GM12878 (cell line): Measurements from ENCODE around the gene CAMTA1. TPM values are rescaled to one million over a fixed set of nuclear protein-coding genes. Genes with fewer than 3 reads are reported as not detected.

Experiments used
- ATAC-seq: fragments of 200-7000 bp; cut with Tn5 transposase; 3 replicates; pipeline ENCODE4 v1.9.1; 2020; ENCODE audit warnings: mild to moderate bottlenecking, moderate library complexity
- BruUV-seq: library from RNA; stranded (reverse); fragments of 400-500 nt; replicated peaks from 2 replicates; lab custom pipeline; 2021; lab: Mats Ljungman, UMichigan
- CTCF ChIA-PET: fragments of 300-600 bp; sonication (Branson Sonifier 250); formaldehyde crosslinking; extraction: SDS; loops from one replicate; lab custom pipeline; 2021; ENCODE audit warnings: inconsistent platforms; lab: Yijun Ruan, JAX
- POLR2A ChIA-PET: fragments of 350-600 bp; formaldehyde crosslinking; extraction: SDS; loops from one replicate; lab custom pipeline; 2021; ENCODE audit warnings: inconsistent platforms; lab: Charles Lee
- RAD21 ChIA-PET: fragments of 300-600 bp; sonication (Branson Sonifier 250); formaldehyde crosslinking; loops from one replicate; lab custom pipeline; 2023; ENCODE audit warnings: antibody characterized with exemption; ENCODE audit not compliant: unreplicated experiment; lab: Charles Lee
- SMC1A ChIA-PET: fragments of 300-600 bp; sonication (Branson Sonifier 250); formaldehyde crosslinking; loops from one replicate; lab custom pipeline; 2023; ENCODE audit not compliant: unreplicated experiment, uncharacterized antibody; lab: Charles Lee
- DNase-seq: peaks from one replicate; pipeline ENCODE4 v3.0.0-alpha.2; 2011; ENCODE audit warnings: low read depth, low spot score
- FAIRE-seq: peaks from 3 replicates; lab custom pipeline; 2011; peaks lifted over from hg19 to GRCh38; lab: Jason Lieb, UNC
- H2AFZ ChIP-seq: 2 replicates; pipeline ENCODE4 v1.6.0; 2011; ENCODE audit warnings: low read depth, low read length, control low read depth; ENCODE audit not compliant: control insufficient read depth
- H3K27ac ChIP-seq: 2 replicates; pipeline ENCODE4 v1.5.1; 2011; ENCODE audit warnings: control low read depth; ENCODE audit not compliant: control insufficient read depth, insufficient read depth
- H3K27me3 ChIP-seq, 2 experiments: replicated peaks in 1 of 2; 2 replicates each; pipeline versions ENCODE4 v1.6.0 to v1.6.1; 2011; ENCODE audit warnings: low read length in 1 of 2; ENCODE audit not compliant: control insufficient read depth in 2 of 2, insufficient read depth in 2 of 2
- H3K36me3 ChIP-seq, 2 experiments: 2 replicates each; pipeline ENCODE4 v1.5.1; 2011; ENCODE audit warnings: low read length in 1 of 2; ENCODE audit not compliant: control insufficient read depth in 2 of 2, insufficient read depth in 2 of 2
- H3K4me1 ChIP-seq: 2 replicates; pipeline ENCODE4 v1.6.1; 2011; ENCODE audit warnings: mild to moderate bottlenecking, low read length, moderate library complexity, mixed read lengths; ENCODE audit not compliant: control insufficient read depth, insufficient read depth
- H3K4me2 ChIP-seq: 2 replicates; pipeline ENCODE4 v1.6.0; 2011; ENCODE audit warnings: control low read depth; ENCODE audit not compliant: control insufficient read depth, insufficient read depth
- H3K4me3 ChIP-seq: fragments of 200-600 bp; sonication (generic); 2 replicates; pipeline ENCODE4 v1.5.1; 2016
- H3K79me2 ChIP-seq: 2 replicates; pipeline ENCODE4 v1.6.0; 2011; ENCODE audit warnings: low read length; ENCODE audit not compliant: control insufficient read depth, insufficient read depth
- H3K9ac ChIP-seq: 2 replicates; pipeline ENCODE4 v1.8.0; 2011; ENCODE audit warnings: low read length, control low read depth, mixed read lengths; ENCODE audit not compliant: control insufficient read depth, insufficient read depth
- H3K9me3 ChIP-seq: replicated peaks from 3 replicates; pipeline ENCODE4 v1.5.1; 2011; ENCODE audit warnings: mild to moderate bottlenecking, low read length; ENCODE audit not compliant: control insufficient read depth, insufficient read depth
- H4K20me1 ChIP-seq: 2 replicates; pipeline ENCODE4 v1.6.0; 2011; ENCODE audit not compliant: control insufficient read depth, insufficient read depth
- CBFB ChIP-seq: IDR thresholded peaks from 2 replicates; pipeline ENCODE4 v1.6.1; 2016; ENCODE audit warnings: antibody characterized with exemption, low read depth
- CHD4 ChIP-seq: fragments of 200-600 bp; sonication (generic); IDR thresholded peaks from 2 replicates; pipeline ENCODE4 v1.6.1; 2016; ENCODE audit warnings: mild to moderate bottlenecking
- E2F8 ChIP-seq: fragments of 450-650 bp; IDR thresholded peaks from 2 replicates; pipeline ENCODE4 v1.6.1; 2018; ENCODE audit warnings: mild to moderate bottlenecking, low read depth, moderate library complexity; ENCODE audit not compliant: partially characterized antibody
- EGR1 ChIP-seq, 2 experiments: IDR thresholded peaks; 1 replicate in 1 of 2; 2 replicates in 1 of 2; pipeline ENCODE4 v1.6.1; 2011 to 2012; ENCODE audit warnings: low read depth in 2 of 2, low read length in 2 of 2, borderline replicate concordance in 1 of 2, mild to moderate bottlenecking in 1 of 2, moderate library complexity in 1 of 2
- EZH2 ChIP-seq: IDR thresholded peaks from 2 replicates; pipeline ENCODE4 v1.6.1; 2012; ENCODE audit warnings: low read depth, mild to moderate bottlenecking, control low read depth, inconsistent platforms, low read length, borderline replicate concordance; ENCODE audit not compliant: control insufficient read depth
- IKZF1 ChIP-seq: fragments of 450-650 bp; conservative IDR thresholded peaks from 2 replicates; pipeline ENCODE4 v1.6.1; 2017; ENCODE audit warnings: antibody characterized with exemption, mild to moderate bottlenecking
- IRF4 ChIP-seq: IDR thresholded peaks from 2 replicates; pipeline ENCODE4 v1.6.1; 2011; ENCODE audit warnings: low read depth, low read length
- JUNB ChIP-seq: IDR thresholded peaks from 2 replicates; pipeline ENCODE4 v1.6.1; 2016; ENCODE audit warnings: antibody characterized with exemption, mild to moderate bottlenecking
- KLF5 ChIP-seq: fragments of 450-650 bp; IDR thresholded peaks from 2 replicates; pipeline ENCODE4 v1.6.1; 2014; ENCODE audit warnings: mild to moderate bottlenecking; ENCODE audit not compliant: partially characterized antibody
- POU2F2 ChIP-seq: IDR thresholded peaks from 3 replicates; pipeline ENCODE4 v1.6.1; 2011; ENCODE audit warnings: low read depth, mild to moderate bottlenecking, low read length, borderline replicate concordance
- REST ChIP-seq: IDR thresholded peaks from 2 replicates; pipeline ENCODE4 v1.6.1; 2012; ENCODE audit warnings: mild to moderate bottlenecking, low read depth, low read length
- TCF12 ChIP-seq: IDR thresholded peaks from 2 replicates; pipeline ENCODE4 v1.6.1; 2011; ENCODE audit warnings: low read depth, mild to moderate bottlenecking, low read length
- TCF3 ChIP-seq: IDR thresholded peaks from 2 replicates; pipeline ENCODE4 v1.6.1; 2012; ENCODE audit warnings: low read depth, mild to moderate bottlenecking, low read length, borderline replicate concordance; ENCODE audit not compliant: insufficient read depth
- WRNIP1 ChIP-seq: IDR thresholded peaks from 2 replicates; pipeline ENCODE4 v1.6.1; 2011; ENCODE audit warnings: low read depth, low read length, improper control_type of control experiment, borderline replicate concordance
- ZNF687 ChIP-seq: fragments of 450-650 bp; IDR thresholded peaks from 2 replicates; pipeline ENCODE4 v1.6.1; 2017; ENCODE audit warnings: mild to moderate bottlenecking, moderate library complexity
- WGBS: methylation state at CpG from one replicate; pipeline ENCODE4 v1.1.6; 2016; ENCODE audit warnings: low lambda C conversion rate; ENCODE audit not compliant: insufficient replicate concordance, insufficient coverage; ENCODE audit errors: missing lambda C conversion rate; 5-methylcytosine and 5-hydroxymethylcytosine counted together
- in situ Hi-C: fragments of 300-500 bp; cut with MboI; formaldehyde crosslinking; loops from 9 replicates; pipeline ENCODE4 v1.14.3; 2018; ENCODE audit warnings: mixed read lengths
- intact Hi-C: fragments of 100-400 bp; cut with micrococcal nuclease; formaldehyde crosslinking; loops from one replicate; pipeline ENCODE4 v1.14.2; 2022; ENCODE audit not compliant: unreplicated experiment
- polyA plus RNA-seq, 11 experiments: library from polyadenylated mRNA; depleted of rRNA in 4 of 11; unstranded in 6 of 11; stranded (reverse) in 5 of 11; fragments of >200 nt; fragmentation: Nextera tagmentation in 4 of 11; fragmentation: Illumina TruSeq in 1 of 11; extraction: Ambion mirVana in 4 of 11; extraction: Trizol in 1 of 11; gene quantifications; 1 replicate in 1 of 11; 2 replicates in 10 of 11; pipeline versions ENCODE4 v1.2.1 to v1.2.3, GENCODE V29; 2011 to 2016; ENCODE audit warnings: inconsistent platforms in 2 of 11, missing spikeins in 2 of 11, low read depth in 1 of 11
- total RNA-seq, 4 experiments: library from RNA; depleted of rRNA in 3 of 4; stranded (reverse); fragments of >200 nt in 3 of 4; fragmentation: Illumina TruSeq in 1 of 4; extraction: Trizol in 1 of 4; gene quantifications; 2 replicates each; pipeline versions ENCODE4 v1.2.1 to v1.2.3, GENCODE V29; 2013 to 2021

The CAMTA1 gene
- total and polyA plus RNA-seq, 10 of the 15 experiments (the other 5 are each of a cell fraction or from before 2014, with no cell fraction given) = 37.7 to 148 (median 76.4) TPM

GRCh38 chr1:7224081-7224534 is 438.9 kb downstream of the CAMTA1 start:
- H3K4me3 ChIP-seq = no peak overlapping the region
- intact Hi-C loops = loop anchor here (5.0 kb wide), 1 partner anchor 423 kb away; no protein-coding TSS in a partner anchor
- H3K79me2 ChIP-seq = no peaks in the 10 kb centered on the region
- 35% methylated on average over 10 of the region's 10 CpGs for WGBS
- H3K27me3 ChIP-seq = no peaks in the 10 kb centered on the region; a peak in 1 of 4 replicates
- no peaks in the 10 kb centered on the region; the same call in 2 of the 3 replicates for H3K9me3 ChIP-seq
- ChIA-PET SMC1A (no interaction called here), POLR2A (no interaction called here), CTCF (no interaction called here), RAD21 (no interaction called here)
- H3K4me2 ChIP-seq = no peak overlapping the region
- DNase-seq = no peak
- in situ Hi-C loops = loop anchor here (5.0 to 25.0 kb wide), 2 partner anchors 502 to 737 kb away; partner anchors contain the start of gene PLEKHG5
- H3K27ac ChIP-seq = no peak overlapping the region
- H3K9ac ChIP-seq = no peak overlapping the region
- ATAC-seq = no peak
- no TSS peak for BruUV-seq
- H2AFZ ChIP-seq = no peak overlapping the region
- FAIRE-seq = no peak
- H3K4me1 ChIP-seq = no peaks in the 10 kb centered on the region
- H4K20me1 ChIP-seq = no peaks in the 10 kb centered on the region
- H3K36me3 ChIP-seq = no peaks in the 10 kb centered on the region
- TF ChIP-seq EGR1 (IDR thresholded peaks at IDR 0.05; ENCODE audit: borderline replicate concordance in 1 of 2, low read depth in 2 of 2, low read length in 2 of 2) (no peak), CBFB (no peak), JUNB (no peak), EZH2 (no peak), IRF4 (no peak), KLF5 (no peak), E2F8 (no peak), ZNF687 (no peak), TCF12 (no peak), IKZF1 (no peak), REST (no peak), POU2F2 (no peak), WRNIP1 (no peak), TCF3 (no peak), CHD4 (no peak)
